Keratinocyte (primary cell): ENCODE results near the gene VSIG8. TPM values are rescaled to one million over a fixed set of nuclear protein-coding genes. Genes with fewer than 3 reads are reported as not detected.

ENCODE experiments used
- DNase-seq: peaks from one replicate; pipeline ENCODE4 v3.0.0-alpha.2; 2011; ENCODE audit warnings: low read depth, missing footprints, low spot score
- FAIRE-seq: peaks from 2 replicates; lab custom pipeline; 2011; peaks lifted over from hg19 to GRCh38; lab: Jason Lieb, UNC
- H2AFZ ChIP-seq: 2 replicates; pipeline ENCODE4 v1.6.0; 2012; ENCODE audit warnings: low read length, control low read depth, inconsistent platforms; ENCODE audit not compliant: control insufficient read depth
- H3K27ac ChIP-seq: 2 replicates; pipeline ENCODE4 v1.5.1; 2011; ENCODE audit warnings: low read length; ENCODE audit not compliant: control insufficient read depth, insufficient read depth
- H3K27me3 ChIP-seq: 3 replicates; pipeline ENCODE4 v1.6.0; 2011; ENCODE audit warnings: low read length; ENCODE audit not compliant: control insufficient read depth, insufficient read depth; ENCODE audit errors: extremely low read depth
- H3K36me3 ChIP-seq, 2 experiments: 2 replicates in 1 of 2; 3 replicates in 1 of 2; pipeline ENCODE4 v1.5.1; 2011; ENCODE audit warnings: low read length in 2 of 2, mild to moderate bottlenecking in 1 of 2; ENCODE audit not compliant: control insufficient read depth in 2 of 2, insufficient read depth in 2 of 2; ENCODE audit errors: extremely low read depth in 1 of 2
- H3K4me1 ChIP-seq: 3 replicates; pipeline ENCODE4 v1.5.1; 2011; ENCODE audit warnings: low read length; ENCODE audit not compliant: control insufficient read depth, insufficient read depth; ENCODE audit errors: extremely low read depth
- H3K4me2 ChIP-seq: 3 replicates; pipeline ENCODE4 v1.6.0; 2011; ENCODE audit warnings: low read depth, low read length; ENCODE audit not compliant: control insufficient read depth, insufficient read depth; ENCODE audit errors: extremely low read depth
- H3K4me3 ChIP-seq, 3 experiments: fragments of 200-600 bp in 1 of 3; sonication (generic) in 1 of 3; 2 replicates in 2 of 3; 3 replicates in 1 of 3; pipeline ENCODE4 v1.5.1; 2011 to 2016; ENCODE audit warnings: low read length in 3 of 3, mild to moderate bottlenecking in 3 of 3, control low read depth in 2 of 3, inconsistent platforms in 1 of 3, low read depth in 1 of 3, mixed read lengths in 1 of 3, mixed run types in 1 of 3, moderate library complexity in 1 of 3; ENCODE audit not compliant: control insufficient read depth in 2 of 3, insufficient read depth in 2 of 3; ENCODE audit errors: extremely low read depth in 1 of 3
- H3K79me2 ChIP-seq: 2 replicates; pipeline ENCODE4 v1.6.0; 2012; ENCODE audit warnings: low read length; ENCODE audit not compliant: control insufficient read depth, insufficient read depth
- H3K9ac ChIP-seq: 3 replicates; pipeline ENCODE4 v1.6.0; 2011; ENCODE audit warnings: low read length; ENCODE audit not compliant: control insufficient read depth, insufficient read depth; ENCODE audit errors: extremely low read depth
- H3K9me1 ChIP-seq: 3 replicates; pipeline ENCODE4 v1.6.0; 2011; ENCODE audit warnings: low read length; ENCODE audit not compliant: control insufficient read depth, insufficient read depth; ENCODE audit errors: extremely low read depth
- H3K9me3 ChIP-seq: 2 replicates; pipeline ENCODE4 v1.5.1; 2012; ENCODE audit warnings: low read depth, low read length; ENCODE audit not compliant: control insufficient read depth
- H4K20me1 ChIP-seq: 3 replicates; pipeline ENCODE4 v1.6.0; 2011; ENCODE audit warnings: low read length; ENCODE audit not compliant: control insufficient read depth, insufficient read depth; ENCODE audit errors: extremely low read depth
- CTCF ChIP-seq, 3 experiments: IDR thresholded peaks in 1 of 3; conservative IDR thresholded peaks in 1 of 3; optimal IDR thresholded peaks in 1 of 3; 2 replicates in 2 of 3; 3 replicates in 1 of 3; pipeline versions ENCODE3 to v1.5.1; 2011; ENCODE audit warnings: low read length in 3 of 3, mild to moderate bottlenecking in 3 of 3, moderate library complexity in 2 of 3, control low read depth in 1 of 3, inconsistent platforms in 1 of 3; ENCODE audit not compliant: insufficient read depth in 2 of 3; ENCODE audit errors: extremely low read depth in 1 of 3
- EZH2 ChIP-seq: IDR thresholded peaks from one replicate; pipeline ENCODE4 v1.6.1; 2012; ENCODE audit warnings: inconsistent platforms, mild to moderate bottlenecking, low read length, moderate library complexity
- dilution Hi-C: fragments of 300-500 bp; cut with MboI; formaldehyde crosslinking; loops from one replicate; pipeline ENCODE4 v1.7.0; 2020; ENCODE audit warnings: low sequenced_read_pairs; ENCODE audit not compliant: extremely low pct_ligation_motif_present
- polyA plus RNA-seq, 5 experiments: library from polyadenylated mRNA; depleted of rRNA in 3 of 5; stranded (reverse) in 3 of 5; stranded (forward) in 1 of 5; unstranded in 1 of 5; fragments of >200 nt; gene quantifications; 1 replicate in 1 of 5; 2 replicates in 3 of 5; 3 replicates in 1 of 5; pipeline versions ENCODE4 v1.2.1 to v1.2.3, GENCODE V29; 2011 to 2012; ENCODE audit warnings: missing spikeins in 2 of 5, low read depth in 1 of 5, low replicate concordance in 1 of 5

The VSIG8 gene
- polyA plus RNA-seq, 1 donor (not counting 4 experiments of a cell fraction or from before 2014, with no cell fraction given): 0.56 TPM

DNA sequence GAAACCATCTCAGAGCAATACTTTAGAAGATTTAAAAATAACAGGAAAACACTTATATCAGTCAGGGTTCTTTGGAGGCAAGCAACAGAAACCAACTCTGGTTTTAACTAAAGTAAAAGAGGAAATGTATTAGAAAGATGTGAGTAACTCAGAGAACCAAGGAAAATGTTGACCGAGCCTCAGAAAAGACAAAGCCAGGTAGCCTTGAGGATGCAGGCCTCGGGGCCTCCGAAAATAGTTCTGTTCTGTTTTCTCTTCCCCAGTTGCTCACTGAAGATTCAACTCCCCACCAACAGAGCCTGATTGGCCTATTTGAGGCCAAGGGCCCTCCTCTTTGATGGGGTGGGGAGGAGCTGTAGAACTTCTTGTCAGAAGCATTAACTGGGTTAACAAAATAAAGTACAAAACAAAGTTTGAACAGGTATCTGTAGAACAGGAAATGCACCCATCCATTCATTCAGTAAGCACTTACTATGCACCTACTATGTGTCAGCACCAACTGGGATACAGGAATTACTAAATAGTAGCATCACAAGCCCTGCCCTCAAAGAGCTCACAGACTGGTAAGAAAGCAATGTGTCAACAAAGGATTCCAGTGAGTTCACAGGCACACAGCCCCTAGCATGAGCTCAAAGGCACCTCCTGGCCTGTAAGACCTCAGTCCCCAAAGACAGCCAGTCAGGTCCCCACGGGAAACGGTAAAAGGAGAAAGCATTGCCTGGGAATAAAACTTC lies 23.2 kb downstream of the VSIG8 start:
- Histone ChIP-seq H4K20me1 (no peaks in the 10 kb centered on the region), H3K4me3 (no peak overlapping the region), H3K9me1 (no peaks in the 10 kb centered on the region), H3K9ac (no peak overlapping the region), H3K27ac (no peak overlapping the region), H3K36me3 (no peaks in the 10 kb centered on the region), H3K4me2 (no peak overlapping the region), H3K27me3 (no peaks in the 10 kb centered on the region), H3K79me2 (no peaks in the 10 kb centered on the region), H3K9me3 (no peaks in the 10 kb centered on the region), H3K4me1 (no peaks in the 10 kb centered on the region), H2AFZ (no peak overlapping the region)
- no peak for DNase-seq
- FAIRE-seq: no peak
- TF ChIP-seq EZH2 (no peak), CTCF (optimal IDR thresholded peaks at IDR 0.05 in 1 of 3, IDR thresholded peaks at IDR 0.05 in 1 of 3, conservative IDR thresholded peaks at IDR 0.05 in 1 of 3; ENCODE audit: extremely low read depth in 1 of 3, insufficient read depth in 2 of 3, low read length in 3 of 3) (no peak)
- dilution Hi-C loops: no loop called here

DNA sequence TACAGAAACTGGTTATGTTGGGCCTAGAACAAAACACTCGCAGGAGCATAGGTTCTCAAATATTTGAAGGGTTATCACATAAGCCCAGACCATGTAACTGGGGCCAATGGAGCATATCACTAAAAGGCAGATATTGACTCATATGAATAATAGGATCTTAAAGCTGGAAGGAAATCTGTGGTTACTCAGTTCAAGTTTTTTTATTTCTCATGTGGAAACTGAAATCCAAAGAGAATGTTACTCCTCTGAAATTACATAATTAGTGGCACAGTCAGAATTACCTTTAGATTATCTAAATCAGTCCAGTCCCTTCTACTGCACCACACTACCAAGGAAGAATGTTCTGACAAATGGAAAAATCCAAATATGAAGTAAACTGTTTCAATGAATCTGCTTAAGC lies 23.7 kb downstream of the VSIG8 start:
- no peak overlapping the region for H2AFZ ChIP-seq
- no peaks in the 10 kb centered on the region for H3K27me3 ChIP-seq
- no peak overlapping the region for H3K4me3 ChIP-seq
- no peak overlapping the region for H3K27ac ChIP-seq
- FAIRE-seq (no peak), DNase-seq (no peak)
- no peak overlapping the region for H3K4me2 ChIP-seq
- dilution Hi-C loops: no loop called here
- no peaks in the 10 kb centered on the region for H3K9me1 ChIP-seq
- H3K36me3 ChIP-seq: no peaks in the 10 kb centered on the region
- TF ChIP-seq CTCF (optimal IDR thresholded peaks at IDR 0.05 in 1 of 3, IDR thresholded peaks at IDR 0.05 in 1 of 3, conservative IDR thresholded peaks at IDR 0.05 in 1 of 3; ENCODE audit: extremely low read depth in 1 of 3, insufficient read depth in 2 of 3, low read length in 3 of 3) (no peak), EZH2 (no peak)
- no peaks in the 10 kb centered on the region for H3K9me3 ChIP-seq
- no peak overlapping the region for H3K9ac ChIP-seq
- no peaks in the 10 kb centered on the region for H3K79me2 ChIP-seq
- H3K4me1 ChIP-seq: no peaks in the 10 kb centered on the region
- H4K20me1 ChIP-seq: no peaks in the 10 kb centered on the region
